Vagina (tissue), 2 donors: ENCODE data around the gene LRRC45. TPM values are rescaled to one million over a fixed set of nuclear protein-coding genes. Genes with fewer than 3 reads are reported as not detected.

Experiments used
- DNase-seq, 2 donors: peaks; one replicate each; pipeline ENCODE4 v3.0.0-alpha.2; 2017; ENCODE audit errors: extremely low spot score in 2 of 2
- H3K27ac ChIP-seq: fragments of 200-600 bp; sonication (generic); one replicate; pipeline ENCODE4 v1.5.1; 2019
- H3K27me3 ChIP-seq: fragments of 200-600 bp; sonication (generic); one replicate; pipeline ENCODE4 v1.5.1; 2019
- H3K36me3 ChIP-seq, 2 donors: fragments of 200-600 bp; sonication (generic); one replicate each; pipeline ENCODE4 v1.5.1; 2017 to 2019
- H3K4me1 ChIP-seq: fragments of 200-600 bp; sonication (generic); one replicate; pipeline ENCODE4 v1.5.1; 2019
- H3K4me3 ChIP-seq, 2 donors: fragments of 200-600 bp; sonication (generic); 1 replicate in 1 of 2; 2 replicates in 1 of 2; pipeline ENCODE4 v1.5.1; 2016 to 2019
- H3K9me3 ChIP-seq: fragments of 200-600 bp; sonication (generic); one replicate; pipeline ENCODE4 v1.5.1; 2019
- CTCF ChIP-seq, 3 experiments: fragments of 450-650 bp in 2 of 3; fragments of 200-600 bp in 1 of 3; sonication (generic) in 1 of 3; IDR thresholded peaks; one replicate each; pipeline ENCODE4 v1.5.1; 2017 to 2019; ENCODE audit warnings: antibody characterized with exemption in 3 of 3, mild to moderate bottlenecking in 2 of 3, moderate library complexity in 2 of 3
- POLR2A ChIP-seq, 2 donors: fragments of 450-650 bp; IDR thresholded peaks; one replicate each; pipeline ENCODE4 v1.6.1; 2017; ENCODE audit warnings: antibody characterized with exemption in 2 of 2, mild to moderate bottlenecking in 2 of 2, moderate library complexity in 2 of 2
- POLR2AphosphoS5 ChIP-seq, 2 donors: sonication (generic); formaldehyde crosslinking; IDR thresholded peaks; one replicate each; pipeline ENCODE4 v1.9.0; 2017; ENCODE audit warnings: antibody characterized with exemption in 2 of 2, mild to moderate bottlenecking in 2 of 2, low read depth in 1 of 2; ENCODE audit not compliant: insufficient read depth in 1 of 2
- intact Hi-C: fragments of 100-400 bp; cut with DNase I; formaldehyde crosslinking; loops from one replicate; pipeline ENCODE4 v1.15.1; 2023
- total RNA-seq: library from RNA; depleted of rRNA; stranded (reverse); fragments of >200 nt; gene quantifications from one replicate; pipeline ENCODE4 v1.2.3, GENCODE V29; 2016

Gene LRRC45
- total RNA-seq, 1 donor from 2014 or later, result 14.0 TPM

GRCh38 chr17:82007228-82007494 is 15.9 kb upstream of the LRRC45 start:
- no peak for DNase-seq
- intact Hi-C loops, result no loop called here
- H3K4me1 ChIP-seq, result peaks cover 53% of the 10 kb centered on the region

GRCh38 chr17:82007495-82008257 is 15.4 kb upstream of the LRRC45 start:
- no peaks in the 10 kb centered on the region for H3K27me3 ChIP-seq
- H3K4me1 ChIP-seq, result peaks cover 55% of the 10 kb centered on the region
- DNase-seq, result no peak
- H3K4me3 ChIP-seq, result no peak overlapping the region
- intact Hi-C loops, result no loop called here
- TF ChIP-seq POLR2A (IDR thresholded peaks at IDR 0.05), result no peak
- no peak for TF ChIP-seq CTCF (IDR thresholded peaks at IDR 0.05)
- TF ChIP-seq POLR2AphosphoS5 (IDR thresholded peaks at IDR 0.05; ENCODE audit: insufficient read depth in 1 of 2, low read depth in 1 of 2), result no peak
- no peaks in the 10 kb centered on the region for H3K36me3 ChIP-seq
- H3K27ac ChIP-seq, result no peak overlapping the region
- no peaks in the 10 kb centered on the region for H3K9me3 ChIP-seq

More at GRCh38 chr17:82007228-82007494, 15.9 kb upstream of the LRRC45 start:
- no peaks in the 10 kb centered on the region for H3K27me3 ChIP-seq
- no peak overlapping the region for H3K4me3 ChIP-seq
- H3K27ac ChIP-seq, result no peak overlapping the region
- TF ChIP-seq POLR2AphosphoS5 (IDR thresholded peaks at IDR 0.05; ENCODE audit: insufficient read depth in 1 of 2, low read depth in 1 of 2) (no peak), CTCF (IDR thresholded peaks at IDR 0.05) (no peak), POLR2A (IDR thresholded peaks at IDR 0.05) (no peak)
- no peaks in the 10 kb centered on the region for H3K36me3 ChIP-seq
- H3K9me3 ChIP-seq, result no peaks in the 10 kb centered on the region

GRCh38 chr17:82008258-82008940 is 14.7 kb upstream of the LRRC45 start:
- Histone ChIP-seq H3K36me3 (no peaks in the 10 kb centered on the region), H3K27ac (no peak overlapping the region), H3K4me3 (no peak overlapping the region), H3K4me1 (peaks cover 55% of the 10 kb centered on the region), H3K27me3 (no peaks in the 10 kb centered on the region), H3K9me3 (no peaks in the 10 kb centered on the region)
- TF ChIP-seq POLR2AphosphoS5 (IDR thresholded peaks at IDR 0.05; ENCODE audit: insufficient read depth in 1 of 2, low read depth in 1 of 2) (no peak), POLR2A (IDR thresholded peaks at IDR 0.05) (no peak), CTCF (IDR thresholded peaks at IDR 0.05) (no peak)
- DNase-seq, result no peak
- intact Hi-C loops, result no loop called here

GRCh38 chr17:82008941-82009405 is 14.1 kb upstream of the LRRC45 start:
- intact Hi-C loops, result no loop called here
- Histone ChIP-seq H3K27me3 (no peaks in the 10 kb centered on the region), H3K9me3 (no peaks in the 10 kb centered on the region), H3K4me1 (peaks cover 55% of the 10 kb centered on the region), H3K27ac (no peak overlapping the region), H3K4me3 (no peak overlapping the region), H3K36me3 (no peaks in the 10 kb centered on the region)
- TF ChIP-seq CTCF (IDR thresholded peaks at IDR 0.05), result no peak
- no peak for TF ChIP-seq POLR2AphosphoS5 (IDR thresholded peaks at IDR 0.05; ENCODE audit: insufficient read depth in 1 of 2, low read depth in 1 of 2)
- TF ChIP-seq POLR2A (IDR thresholded peaks at IDR 0.05), result no peak
- no peak for DNase-seq

- intact Hi-C loops, result no loop called here
- no peak for DNase-seq
- no peak overlapping the region for H3K4me3 ChIP-seq
- H3K27me3 ChIP-seq, result no peaks in the 10 kb centered on the region
- H3K9me3 ChIP-seq, result no peaks in the 10 kb centered on the region
- H3K4me1 ChIP-seq, result peaks cover 55% of the 10 kb centered on the region
- TF ChIP-seq POLR2A (IDR thresholded peaks at IDR 0.05) (no peak), POLR2AphosphoS5 (IDR thresholded peaks at IDR 0.05; ENCODE audit: insufficient read depth in 1 of 2, low read depth in 1 of 2) (no peak), CTCF (IDR thresholded peaks at IDR 0.05) (no peak)
- H3K27ac ChIP-seq, result no peak overlapping the region
- no peaks in the 10 kb centered on the region for H3K36me3 ChIP-seq
Measured at GRCh38 chr17:82009413-82009812, 13.7 kb upstream of the LRRC45 start.
